Measurements from ENCODE around the gene KASH5.

KASH5 gene

DNA sequence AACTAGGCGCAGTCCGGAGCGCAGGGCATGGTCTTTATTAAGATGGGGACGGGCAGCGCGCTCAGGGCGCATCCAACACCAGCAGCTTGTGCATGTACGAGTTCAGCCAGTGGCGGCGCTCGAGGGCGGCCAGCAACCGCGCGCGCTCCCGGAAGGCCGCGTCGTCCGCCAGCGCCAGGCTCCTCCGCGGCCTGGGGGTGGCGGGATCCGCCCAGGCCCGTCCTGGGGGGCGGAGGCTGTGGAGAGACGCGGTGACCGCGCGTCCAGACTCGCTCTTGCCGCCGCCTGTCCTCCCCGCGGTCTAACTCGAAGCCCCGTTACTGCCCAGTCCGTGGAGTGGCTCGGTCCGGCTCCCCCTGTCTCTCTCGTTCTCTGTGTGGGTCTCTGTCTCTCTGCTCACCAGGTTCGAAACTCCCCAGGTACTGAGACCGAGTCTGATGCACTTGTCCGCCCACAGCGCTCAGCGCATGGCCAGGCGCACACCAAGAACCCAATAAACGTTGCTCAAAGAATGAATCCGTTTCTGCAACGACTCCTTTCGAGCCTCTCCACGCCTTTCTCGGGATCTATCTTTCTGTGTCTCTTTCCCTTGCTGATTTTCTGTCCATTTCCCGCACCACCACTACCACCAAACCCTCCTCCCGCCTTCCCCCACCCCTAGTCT lies 34.5 kb downstream of the KASH5 start:
- peak; percentile 41 for DNase-seq

GRCh38 chr19:49423071-49423984 lies 35.3 kb downstream of the KASH5 start, which contains the start of gene PTH2:
Gene PTH2, minus strand, starts transcription at chr19:49423441. Its CDS starts 102 bp downstream, at chr19:49423339.
- DNase-seq: no peak

DNA sequence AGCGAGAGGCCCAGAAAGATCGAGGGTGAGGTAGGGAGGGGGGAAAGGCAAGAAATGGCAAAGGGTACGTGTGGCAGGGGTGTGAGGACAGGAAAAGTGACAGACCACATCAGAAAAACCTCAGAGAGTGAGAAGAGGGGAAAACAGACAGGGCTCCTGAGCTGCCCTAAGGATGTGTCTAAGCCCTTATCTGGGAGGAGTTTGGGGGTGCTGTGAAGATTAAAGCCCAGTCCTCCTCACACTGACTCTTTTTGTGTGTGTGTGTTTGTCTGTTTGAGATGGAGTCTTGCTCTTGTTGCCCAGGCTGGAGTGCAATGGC lies 35.9 kb downstream of the KASH5 start:
- DNase-seq: no peak

DNA sequence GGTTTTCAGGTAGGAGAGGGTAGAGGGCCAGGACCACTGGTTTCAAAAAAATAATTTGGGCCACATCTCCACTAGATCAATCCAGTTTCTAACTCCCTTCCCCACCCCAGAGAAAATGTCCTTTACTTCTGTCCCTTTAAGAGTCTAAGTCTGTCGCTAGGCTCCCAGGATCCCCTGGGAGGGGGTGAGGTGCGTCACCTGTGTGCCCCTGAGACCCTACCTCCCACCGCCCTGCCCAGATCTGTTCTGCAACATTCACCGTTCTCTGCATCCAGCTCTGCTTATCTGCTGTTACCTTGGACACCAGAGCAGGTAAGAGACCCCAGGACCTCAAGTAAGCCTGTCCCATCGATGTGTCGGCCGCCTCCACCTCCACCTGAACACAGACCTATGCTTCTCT lies 37.1 kb downstream of the KASH5 start, which contains the start of gene GFY:
Gene GFY, plus strand, starts transcription at position 211 of the 400 bp plus-strand sequence. CDS start 1,043 bp downstream, outside the sequence.
- no peak for DNase-seq

- no peak for DNase-seq
These were observed 38.0 kb downstream of the KASH5 start for GRCh38 chr19:49425922-49426592.

GRCh38 chr19:49427339-49427738 lies 39.3 kb downstream of the KASH5 start:
- DNase-seq: no peak

GRCh38 chr19:49427855-49428546 lies 40.0 kb downstream of the KASH5 start:
- peak; percentile 40 for DNase-seq

GRCh38 chr19:49428547-49429451 lies 40.8 kb downstream of the KASH5 start:
- no peak for DNase-seq

- no peak for DNase-seq
These were observed 42.2 kb downstream of the KASH5 start for GRCh38 chr19:49430172-49430677.

- no peak for DNase-seq
These were observed 42.8 kb downstream of the KASH5 start for GRCh38 chr19:49430678-49431329.

DNA sequence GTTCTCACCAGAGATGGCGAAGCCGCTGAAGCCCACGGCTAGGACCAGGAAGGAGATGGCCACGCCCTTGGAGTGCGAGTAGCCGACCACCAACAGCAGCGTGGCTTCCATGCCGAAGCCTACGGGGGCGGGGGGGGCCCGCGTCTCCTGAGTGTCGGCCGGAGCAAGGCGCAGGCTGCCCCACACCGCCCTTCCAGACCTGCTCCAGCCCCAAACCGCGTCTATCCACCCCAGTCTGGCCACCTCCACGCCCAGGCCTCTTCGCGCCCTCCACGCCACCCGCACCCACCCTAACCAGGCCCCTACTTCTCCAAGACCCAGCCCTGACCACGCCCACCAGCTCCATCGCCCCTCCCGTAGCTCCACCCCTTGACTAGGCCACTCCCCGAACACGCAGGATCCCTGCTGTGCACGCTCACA lies 43.3 kb downstream of the KASH5 start:
- no peak for DNase-seq

DNA sequence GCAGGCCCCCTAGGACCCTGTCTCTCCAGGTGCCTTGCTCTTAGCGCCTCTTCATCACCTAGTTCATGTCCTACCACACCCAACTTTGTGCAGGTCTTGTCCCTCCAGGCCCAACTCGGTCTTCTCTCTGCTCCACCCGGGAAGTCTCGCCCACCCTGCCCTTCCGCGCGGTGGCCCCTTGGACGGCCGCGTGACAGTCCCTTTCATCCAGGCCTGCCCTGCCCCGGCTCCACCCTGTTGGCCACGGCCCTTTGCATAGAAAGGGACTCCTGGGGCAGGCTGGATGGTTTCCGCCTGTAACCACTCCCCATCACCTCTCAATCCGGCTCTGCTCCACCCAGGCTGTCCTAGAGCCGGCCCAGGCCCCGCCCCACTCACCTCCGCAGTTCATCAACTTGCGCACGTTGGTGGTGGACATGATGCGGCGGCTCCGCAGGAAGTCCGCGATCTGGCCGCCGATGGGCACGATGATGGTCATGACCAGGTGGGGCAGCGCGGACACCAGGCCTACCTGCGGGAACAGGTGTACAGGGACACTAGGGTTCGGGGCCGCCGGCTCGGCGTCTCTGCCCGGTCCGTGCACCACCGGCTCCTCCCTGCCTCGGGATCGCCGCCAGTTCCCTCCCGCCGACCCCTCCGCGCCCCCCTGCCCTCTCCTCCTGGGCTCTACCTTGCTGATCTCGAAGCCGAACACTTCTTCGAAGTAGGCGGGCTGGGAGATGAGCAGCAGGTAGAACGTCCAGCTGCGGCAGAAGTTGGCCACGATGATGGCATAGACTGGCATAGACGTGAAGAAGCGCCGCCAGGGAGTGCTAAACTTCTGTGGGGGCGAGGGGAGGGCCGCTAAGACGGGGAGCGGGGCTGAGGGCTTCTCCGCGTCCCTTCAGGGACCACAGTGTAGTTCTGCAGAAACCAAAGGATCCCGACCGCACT lies 44.4 kb downstream of the KASH5 start:
- DNase-seq: no peak

DNA sequence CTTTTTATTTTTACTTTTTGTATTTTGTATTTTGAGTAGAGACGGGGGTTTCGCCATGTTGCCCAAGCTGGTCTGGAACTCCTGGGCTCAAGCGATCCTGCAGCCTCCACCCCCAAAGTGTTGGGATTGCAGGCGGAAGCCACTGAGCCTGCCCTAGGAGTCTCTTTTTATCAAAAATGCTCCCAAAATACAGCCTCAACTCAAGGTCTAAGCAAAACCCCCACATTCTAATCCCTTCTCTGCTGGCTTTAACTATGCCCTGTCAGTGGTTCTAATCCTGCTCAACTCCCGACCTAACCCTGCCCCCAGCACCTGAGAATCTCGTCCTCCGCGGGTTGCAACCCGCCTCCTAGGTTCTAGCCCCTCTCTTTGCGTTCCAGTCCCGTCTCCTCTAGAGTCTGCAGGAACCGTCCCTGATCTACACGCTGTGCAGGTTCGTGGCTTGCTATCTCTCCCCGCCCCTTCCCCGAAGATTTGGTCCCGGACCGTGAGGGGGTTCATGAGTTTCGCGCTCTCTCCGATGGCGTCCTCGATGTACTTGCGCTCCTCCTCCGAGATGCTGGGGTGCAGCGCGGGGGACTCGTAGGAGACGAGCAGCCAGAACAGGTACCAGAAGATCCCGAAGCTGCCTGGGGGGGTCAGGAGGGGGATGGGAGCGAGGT lies 45.3 kb downstream of the KASH5 start:
- DNase-seq: no peak

DNA sequence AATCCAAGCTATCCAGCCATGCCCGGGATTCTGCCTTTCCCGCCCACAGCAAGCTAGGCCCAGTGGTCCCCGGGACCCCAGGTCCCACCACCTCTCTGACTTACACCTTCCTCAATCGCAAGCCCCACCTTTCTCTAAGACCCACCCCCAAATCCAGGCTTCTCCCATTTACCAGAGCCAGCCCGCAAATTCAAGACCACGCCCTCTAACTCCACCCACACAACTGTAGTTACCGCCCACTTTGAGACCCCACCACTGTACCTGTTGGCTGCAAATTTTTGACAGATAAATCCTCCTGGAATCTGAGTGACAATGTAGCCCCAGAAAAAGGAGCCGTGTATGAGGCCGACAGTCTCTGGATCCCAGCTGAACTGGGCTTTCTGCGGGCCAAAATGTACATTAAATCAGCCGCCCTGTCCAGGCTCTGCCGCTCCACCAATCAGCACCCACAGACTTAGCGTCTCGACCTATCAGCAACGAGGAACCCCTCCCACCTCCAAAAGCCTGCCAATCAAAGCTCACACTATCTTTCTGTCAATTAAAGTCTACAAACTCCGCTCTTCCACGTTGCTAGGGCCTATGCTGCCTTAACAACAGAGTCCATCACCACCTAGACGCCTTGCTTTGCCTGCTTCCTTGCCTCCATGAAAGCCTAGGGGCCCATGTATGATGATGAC lies 47.0 kb downstream of the KASH5 start:
- no peak for DNase-seq

- DNase-seq: no peak
These were observed 47.6 kb downstream of the KASH5 start for GRCh38 chr19:49435670-49436069.

GRCh38 chr19:49436381-49437017 lies 48.5 kb downstream of the KASH5 start:
- DNase-seq: peak; percentile 60

- DNase-seq: no peak
These were observed 49.2 kb downstream of the KASH5 start for GRCh38 chr19:49437231-49437630.

DNA sequence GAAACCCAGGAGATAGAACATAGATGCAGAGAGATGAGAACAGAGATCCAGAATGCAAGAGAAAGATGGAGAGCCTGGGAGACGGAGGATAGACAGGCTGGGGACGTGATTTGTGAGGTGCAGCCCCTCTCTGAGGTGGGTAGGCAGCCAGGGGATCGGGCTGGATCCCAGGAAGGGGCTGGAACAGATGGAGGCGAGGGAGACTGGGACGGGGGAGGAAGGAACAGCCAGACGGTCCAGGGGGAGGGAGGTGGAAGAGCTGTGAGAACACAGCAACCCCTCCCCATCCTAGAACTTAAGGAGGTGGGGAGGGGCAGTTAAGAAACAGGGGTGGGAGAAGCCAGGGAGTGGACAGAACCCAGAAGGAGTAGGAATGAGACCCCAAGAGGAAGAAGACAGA lies 50.2 kb downstream of the KASH5 start:
- no peak for DNase-seq
